H1 (cell line): ENCODE data around the gene LILRB3. TPM values are rescaled to one million over a fixed set of nuclear protein-coding genes. Genes with fewer than 3 reads are reported as not detected.
A peak's percentile ranks its signal among the peaks of the same experiment; 100 is the strongest.

Experiments
- CTCF ChIA-PET: fragments of 300-600 bp; sonication (Branson Sonifier 250); formaldehyde crosslinking; loops from one replicate; lab custom pipeline; 2021; ENCODE audit not compliant: partially characterized antibody; lab: Charles Lee
- POLR2A ChIA-PET: fragments of 300-600 bp; sonication (Branson Sonifier 250); formaldehyde crosslinking; loops from one replicate; lab custom pipeline; 2021; ENCODE audit warnings: inconsistent platforms; ENCODE audit not compliant: partially characterized antibody; lab: Charles Lee
- DNase-seq, 2 experiments: peaks; one replicate each; pipeline versions ENCODE4 v3.0.0 to v3.0.0-alpha.2; 2010 to 2022; ENCODE audit warnings: low spot score in 2 of 2, low read depth in 1 of 2, mixed read lengths in 1 of 2
- FAIRE-seq: peaks from 2 replicates; lab custom pipeline; 2011; peaks lifted over from hg19 to GRCh38; lab: Jason Lieb, UNC
- H2AFZ ChIP-seq: 2 replicates; pipeline ENCODE4 v1.8.1; 2012; ENCODE audit warnings: low read length, inconsistent platforms
- H2AK5ac ChIP-seq: 2 replicates; pipeline ENCODE4 v1.6.1; 2013; ENCODE audit warnings: low read depth, low read length
- H2BK120ac ChIP-seq: replicated peaks from 2 replicates; pipeline ENCODE3; 2013; ENCODE audit warnings: low read depth, low read length, inconsistent platforms
- H2BK12ac ChIP-seq: 2 replicates; pipeline ENCODE4 v1.6.1; 2013; ENCODE audit warnings: low read depth, low read length
- H2BK15ac ChIP-seq: 2 replicates; pipeline ENCODE4 v1.6.1; 2013; ENCODE audit warnings: low read length
- H2BK20ac ChIP-seq: 2 replicates; pipeline ENCODE4 v1.6.1; 2013; ENCODE audit warnings: low read length
- H2BK5ac ChIP-seq: 2 replicates; pipeline ENCODE4 v1.6.1; 2013; ENCODE audit warnings: low read depth, low read length
- H3K14ac ChIP-seq: 2 replicates; pipeline ENCODE4 v1.6.1; 2013; ENCODE audit warnings: inconsistent platforms; ENCODE audit not compliant: insufficient read length
- H3K18ac ChIP-seq: 2 replicates; pipeline ENCODE4 v1.6.1; 2013; ENCODE audit warnings: low read length; ENCODE audit errors: extremely low read depth
- H3K23ac ChIP-seq: 2 replicates; pipeline ENCODE4 v1.6.1; 2013; ENCODE audit warnings: inconsistent platforms; ENCODE audit not compliant: insufficient read length
- H3K23me2 ChIP-seq: 2 replicates; pipeline ENCODE4 v1.6.1; 2013; ENCODE audit warnings: low read depth, low read length
- H3K27ac ChIP-seq: 2 replicates; pipeline ENCODE4 v1.6.1; 2011; ENCODE audit warnings: low read depth, low read length, inconsistent platforms
- H3K27me3 ChIP-seq, 4 experiments: replicated peaks in 1 of 4; 1 replicate in 1 of 4; 2 replicates in 3 of 4; pipeline versions ENCODE4 v1.6.1 to v1.8.1; 2011 to 2013; ENCODE audit warnings: low read length in 3 of 4, mild to moderate bottlenecking in 3 of 4, inconsistent platforms in 2 of 4, mixed read lengths in 2 of 4, moderate library complexity in 1 of 4; ENCODE audit not compliant: control insufficient read depth in 3 of 4, insufficient read depth in 3 of 4; ENCODE audit errors: extremely low read depth in 1 of 4
- H3K36me3 ChIP-seq, 4 experiments: 2 replicates each; pipeline versions ENCODE4 v1.6.1 to v1.8.1; 2011 to 2013; ENCODE audit warnings: mild to moderate bottlenecking in 4 of 4, low read length in 3 of 4, moderate library complexity in 2 of 4, control low read depth in 1 of 4, inconsistent platforms in 1 of 4; ENCODE audit not compliant: insufficient read depth in 4 of 4, control insufficient read depth in 2 of 4
- H3K4ac ChIP-seq: replicated peaks from 2 replicates; pipeline ENCODE3; 2013; ENCODE audit warnings: low read length, low read depth, mixed read lengths, inconsistent platforms; ENCODE audit not compliant: insufficient read length
- H3K4me1 ChIP-seq, 4 experiments: replicated peaks in 1 of 4; 1 replicate in 1 of 4; 2 replicates in 3 of 4; pipeline versions ENCODE4 v1.6.1 to v1.8.1; 2011 to 2013; ENCODE audit warnings: low read length in 3 of 4, inconsistent platforms in 2 of 4, mixed read lengths in 1 of 4; ENCODE audit not compliant: insufficient read depth in 4 of 4, control insufficient read depth in 3 of 4
- H3K4me2 ChIP-seq, 2 experiments: 2 replicates each; pipeline versions ENCODE4 v1.6.1 to v1.8.1; 2011 to 2013; ENCODE audit warnings: low read depth in 2 of 2, low read length in 2 of 2, control low read depth in 1 of 2, inconsistent platforms in 1 of 2, mild to moderate bottlenecking in 1 of 2; ENCODE audit not compliant: insufficient read depth in 1 of 2
- H3K4me3 ChIP-seq, 4 experiments: fragments of 200-600, 300-600 bp in 1 of 4; sonication (generic), shearing (Covaris generic), sonication (Bioruptor Twin) in 1 of 4; 2 replicates each; pipeline versions ENCODE4 v1.5.1 to v1.8.1; 2011 to 2016; ENCODE audit warnings: low read length in 4 of 4, low read depth in 3 of 4, control low read depth in 2 of 4, inconsistent platforms in 2 of 4, mild to moderate bottlenecking in 2 of 4, mixed read lengths in 1 of 4, moderate library complexity in 1 of 4; ENCODE audit not compliant: insufficient read depth in 2 of 4; ENCODE audit errors: extremely low read depth in 1 of 4
- H3K56ac ChIP-seq: replicated peaks from 2 replicates; pipeline ENCODE3; 2013; ENCODE audit warnings: low read depth, mild to moderate bottlenecking, mixed read lengths, low read length, inconsistent platforms; ENCODE audit not compliant: insufficient read length
- H3K79me1 ChIP-seq: 2 replicates; pipeline ENCODE4 v1.6.1; 2013; ENCODE audit warnings: low read depth, low read length, control low read depth
- H3K79me2 ChIP-seq, 2 experiments: 2 replicates each; pipeline versions ENCODE4 v1.6.1 to v1.8.1; 2012 to 2013; ENCODE audit warnings: low read length in 2 of 2, mild to moderate bottlenecking in 2 of 2, inconsistent platforms in 1 of 2; ENCODE audit not compliant: insufficient read depth in 2 of 2, control insufficient read depth in 1 of 2
- H3K9ac ChIP-seq, 4 experiments: replicated peaks in 1 of 4; 1 replicate in 1 of 4; 2 replicates in 3 of 4; pipeline versions ENCODE4 v1.6.1 to v1.8.1; 2011 to 2013; ENCODE audit warnings: low read depth in 3 of 4, low read length in 3 of 4, control low read depth in 2 of 4, mild to moderate bottlenecking in 2 of 4, moderate library complexity in 2 of 4, inconsistent platforms in 1 of 4; ENCODE audit errors: extremely low read depth in 1 of 4
- H3K9me3 ChIP-seq, 2 experiments: 2 replicates each; pipeline versions ENCODE4 v1.6.1 to v1.8.1; 2012 to 2013; ENCODE audit warnings: mild to moderate bottlenecking in 2 of 2, moderate library complexity in 2 of 2, control low read depth in 1 of 2, inconsistent platforms in 1 of 2, low read depth in 1 of 2, low read length in 1 of 2, mixed read lengths in 1 of 2; ENCODE audit not compliant: insufficient read depth in 2 of 2
- H4K20me1 ChIP-seq, 2 experiments: replicated peaks in 1 of 2; 2 replicates each; pipeline versions ENCODE3 to v1.8.1; 2011 to 2013; ENCODE audit warnings: inconsistent platforms in 2 of 2, low read length in 2 of 2, mild to moderate bottlenecking in 1 of 2; ENCODE audit not compliant: insufficient read depth in 2 of 2, control insufficient read depth in 1 of 2
- H4K5ac ChIP-seq: 2 replicates; pipeline ENCODE4 v1.6.1; 2013; ENCODE audit warnings: low read length, low read depth, mixed read lengths, inconsistent platforms; ENCODE audit not compliant: insufficient read length
- H4K8ac ChIP-seq: 2 replicates; pipeline ENCODE4 v1.8.0; 2013; ENCODE audit warnings: mild to moderate bottlenecking, moderate library complexity, low read length, inconsistent platforms; ENCODE audit not compliant: insufficient read depth; ENCODE audit errors: extremely low read depth
- H4K91ac ChIP-seq: replicated peaks from 2 replicates; pipeline ENCODE3; 2013; ENCODE audit warnings: low read length, mixed read lengths, inconsistent platforms; ENCODE audit not compliant: insufficient read length
- CBX5 ChIP-seq: fragments of 300-800, 300-1000 bp; sonication (generic); IDR thresholded peaks from 2 replicates; pipeline ENCODE4 v1.7.1; 2016; ENCODE audit warnings: antibody characterized with exemption, low read length, low read depth
- CEBPB ChIP-seq: IDR thresholded peaks from 2 replicates; pipeline ENCODE4 v1.6.1; 2012; ENCODE audit warnings: low read depth, low read length
- NANOG ChIP-seq: IDR thresholded peaks from 2 replicates; pipeline ENCODE4 v1.6.1; 2011; ENCODE audit warnings: low read length, low read depth, mild to moderate bottlenecking, inconsistent platforms; ENCODE audit not compliant: insufficient read depth, poor library complexity, severe bottlenecking
- POLR2A ChIP-seq, 2 experiments: IDR thresholded peaks; 1 replicate in 1 of 2; 2 replicates in 1 of 2; pipeline ENCODE4 v1.6.1; 2011; ENCODE audit warnings: low read depth in 2 of 2, low read length in 2 of 2, mild to moderate bottlenecking in 2 of 2; ENCODE audit errors: control extremely low read depth in 1 of 2
- RFX5 ChIP-seq: IDR thresholded peaks from 2 replicates; pipeline ENCODE4 v1.6.1; 2011; ENCODE audit warnings: low read depth, low read length, improper control_type of control experiment, borderline replicate concordance
- SIN3A ChIP-seq, 2 experiments: IDR thresholded peaks in 1 of 2; conservative IDR thresholded peaks in 1 of 2; 2 replicates each; pipeline ENCODE4 v1.6.1; 2011 to 2012; ENCODE audit warnings: low read length in 2 of 2, improper control_type of control experiment in 1 of 2, low read depth in 1 of 2, mild to moderate bottlenecking in 1 of 2
- WGBS, 2 experiments: shearing (Covaris generic) in 1 of 2; methylation state at CpG; one replicate each; pipeline versions ENCODE4 v1.1.6 to v1.1.7; 2013 to 2015; ENCODE audit warnings: low lambda C conversion rate in 2 of 2, mixed read lengths in 2 of 2, inconsistent platforms in 1 of 2, low coverage in 1 of 2, missing lambda C conversion rate in 1 of 2; ENCODE audit not compliant: insufficient replicate concordance in 2 of 2, insufficient coverage in 1 of 2, insufficient read length in 1 of 2; ENCODE audit errors: extremely low coverage in 1 of 2, missing lambda C conversion rate in 1 of 2; 5-methylcytosine and 5-hydroxymethylcytosine counted together
- polyA plus RNA-seq, 7 experiments: library from polyadenylated mRNA; depleted of rRNA in 3 of 7; stranded (reverse) in 5 of 7; unstranded in 2 of 7; fragments of >200 nt in 5 of 7; fragments of 200-250 nt in 2 of 7; gene quantifications; 1 replicate in 5 of 7; 2 replicates in 1 of 7; 4 replicates in 1 of 7; pipeline versions ENCODE4 v1.2.1 to v1.2.3, GENCODE V29; 2011 to 2013; ENCODE audit warnings: missing spikeins in 2 of 7, mixed read lengths in 2 of 7
- total RNA-seq: library from RNA; stranded (reverse); fragmentation: NEBNext Ultra II Directional; extraction: Animal tissue kit (Norgen Biotek cat#: 25700); gene quantifications from 2 replicates; pipeline ENCODE4 v1.2.1, GENCODE V29; 2021

Gene LILRB3
- total and polyA plus RNA-seq, 2 of the 8 experiments (the other 6 are each of a cell fraction or from before 2014, with no cell fraction given): not detected

- Histone ChIP-seq H3K23ac (no peak overlapping the region), H2AK5ac (no peak overlapping the region), H3K4me3 (no peak overlapping the region), H3K4me2 (no peak overlapping the region), H3K27ac (no peak overlapping the region), H3K23me2 (peaks cover 2% of the 10 kb centered on the region; the same call in 1 of the 2 replicates), H3K9ac (no peak overlapping the region; a peak in 1 of 7 replicates), H4K8ac (0 out of 2 replicates have a peak overlapping the region, but pooled peaks have one; percentile 69), H3K36me3 (peaks cover 34 to 46% (median 43%) of the 10 kb centered on the region in 4 experiments), H3K56ac (no peak overlapping the region), H4K5ac (no peak overlapping the region), H4K91ac (no peak overlapping the region), H3K14ac (no peak overlapping the region), H2BK120ac (no peak overlapping the region), H2AFZ (no peak overlapping the region), H3K27me3 (no peaks in the 10 kb centered on the region), H3K4me1 (peaks cover 6 to 10% (median 6%) of the 10 kb centered on the region in 4 experiments; a peak in 6 of 7 replicates), H3K4ac (no peak overlapping the region), H2BK5ac (no peak overlapping the region), H3K79me1 (peaks cover 15% of the 10 kb centered on the region), H2BK15ac (no peak overlapping the region), H4K20me1 (peaks cover 39 to 42% of the 10 kb centered on the region in 2 experiments), H3K9me3 (no peaks in the 10 kb centered on the region), H2BK12ac (no peak overlapping the region), H2BK20ac (no peak overlapping the region), H3K18ac (no peak overlapping the region), H3K79me2 (peaks cover 5 to 32% of the 10 kb centered on the region in 2 experiments)
- POLR2A ChIA-PET: interaction anchor here (0.6 to 23.4 kb wide), 21 partner anchors 9 to 121 kb away, joined by 3 to 909 read pairs (median 6); partner anchors contain the start of genes CNOT3, LILRB2, LILRB3 and LILRB5
- CTCF ChIA-PET: interaction anchor here (1.0 to 1.6 kb wide), 7 partner anchors 19 to 58 kb away, joined by 3 to 6 read pairs (median 4); partner anchors contain the start of gene LILRB5
- no peak for DNase-seq
- FAIRE-seq: no peak
- TF ChIP-seq SIN3A (conservative IDR thresholded peaks at IDR 0.05 in 1 of 2, IDR thresholded peaks at IDR 0.05 in 1 of 2; ENCODE audit: low read depth in 1 of 2, low read length in 2 of 2) (0 out of 4 replicates have a peak, but pooled peaks of 1 of the 2 experiments have one; percentile 22), POLR2A (IDR thresholded peaks at IDR 0.05; ENCODE audit: control extremely low read depth in 1 of 2, low read depth in 2 of 2, low read length in 2 of 2) (peak in 1 of 2 experiments; percentile 82; a peak in 2 of 3 replicates), RFX5 (no peak), CBX5 (no peak), NANOG (no peak), CEBPB (no peak)
- 88% methylated on average over 8 of the region's 8 CpGs; no CpG with 5 or more reads in 1 of the 2 experiments for WGBS, 2 experiments
Measured at GRCh38 chr19:54208784-54209057, 14.1 kb downstream of the LILRB3 start.
